Activated B cell treated with CpG ODN at 0.5 μM for 24 hours (primary cell): ENCODE measurements around the gene KCNJ2. TPM values are rescaled to one million over a fixed set of nuclear protein-coding genes. Genes with fewer than 3 reads are reported as not detected.

Source experiments
- ATAC-seq: fragments of 200-7000 bp; cut with Tn5 transposase; one replicate; pipeline ENCODE4 v1.10.0; 2021; ENCODE audit warnings: low read depth, mild to moderate bottlenecking, moderate library complexity
- CTCF ChIA-PET: fragments of 350-600 bp; sonication (Branson Sonifier 250); formaldehyde crosslinking; loops from one replicate; lab custom pipeline; 2021; ENCODE audit warnings: antibody characterized with exemption; lab: Charles Lee
- POLR2A ChIA-PET: fragments of 350-600 bp; sonication (Branson Sonifier 250); formaldehyde crosslinking; loops from one replicate; lab custom pipeline; 2021; ENCODE audit warnings: antibody characterized with exemption; lab: Charles Lee
- DNase-seq: peaks from one replicate; pipeline ENCODE4 v3.0.0; 2022
- H3K27ac Mint-ChIP-seq: one replicate; pipeline ENCODE4 v1.8.0; 2020; ENCODE audit warnings: mixed read lengths
- H3K27me3 Mint-ChIP-seq: one replicate; pipeline ENCODE4 v1.8.0; 2021; ENCODE audit warnings: mixed read lengths
- H3K36me3 Mint-ChIP-seq: one replicate; pipeline ENCODE4 v1.8.0; 2021; ENCODE audit warnings: low read depth, mixed read lengths
- H3K4me1 Mint-ChIP-seq: one replicate; pipeline ENCODE4 v1.8.0; 2021; ENCODE audit warnings: mixed read lengths
- H3K4me3 Mint-ChIP-seq: one replicate; pipeline ENCODE4 v1.8.0; 2020; ENCODE audit warnings: mild to moderate bottlenecking, mixed read lengths
- H3K9me3 Mint-ChIP-seq: one replicate; pipeline ENCODE4 v1.8.0; 2020; ENCODE audit warnings: mixed read lengths
- CTCF ChIP-seq: fragments of 200-600 bp; IDR thresholded peaks from one replicate; pipeline ENCODE4 v1.8.0; 2022; ENCODE audit warnings: antibody characterized with exemption, mild to moderate bottlenecking
- intact Hi-C: fragments of 100-400 bp; cut with micrococcal nuclease; formaldehyde crosslinking; loops from one replicate; pipeline ENCODE4 v1.15.1; 2024
- total RNA-seq: library from RNA; stranded (reverse); gene quantifications from 2 replicates; pipeline ENCODE4 v1.2.3, GENCODE V29; 2022

KCNJ2 gene
- total RNA-seq, 1 donor from 2014 or later = 0.04 TPM

DNA sequence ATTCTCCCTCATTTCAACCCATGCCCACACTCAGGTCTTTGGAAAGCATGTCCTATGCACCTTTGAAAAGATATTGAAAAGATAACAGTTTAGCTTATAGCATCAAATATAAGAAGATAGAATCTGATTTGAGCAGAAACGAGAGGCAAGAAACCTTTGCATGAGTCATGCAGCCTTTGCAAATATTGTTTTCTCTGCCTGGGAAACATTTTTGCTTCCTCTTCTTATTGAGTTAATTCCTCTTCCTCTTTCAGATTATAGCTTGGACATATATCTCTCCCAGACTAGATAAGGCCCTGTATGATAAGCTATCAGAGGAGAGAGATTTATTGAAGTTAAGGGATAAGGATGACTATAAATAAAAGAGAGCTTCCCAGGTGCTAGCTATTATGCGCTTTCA is 46.1 kb upstream of the KCNJ2 start:
- intact Hi-C loops = no loop called here
- H3K36me3 Mint-ChIP-seq = no peaks in the 10 kb centered on the region

GRCh38 chr17:70124723-70125122 is 44.6 kb upstream of the KCNJ2 start:
- ATAC-seq (no peak), DNase-seq (no peak)
- H3K36me3 Mint-ChIP-seq = no peaks in the 10 kb centered on the region
- no peak overlapping the region for H3K4me3 Mint-ChIP-seq
- intact Hi-C loops = no loop called here
- no peaks in the 10 kb centered on the region for H3K4me1 Mint-ChIP-seq
- no peak overlapping the region for H3K27ac Mint-ChIP-seq
- H3K27me3 Mint-ChIP-seq = peaks cover 2% of the 10 kb centered on the region
- TF ChIP-seq CTCF = no peak
- ChIA-PET POLR2A (interaction anchor here (0.5 kb wide), 1 partner anchor 14 kb away, joined by 3 read pairs; no protein-coding TSS in a partner anchor), CTCF (no interaction called here)
- H3K9me3 Mint-ChIP-seq = peaks cover 3% of the 10 kb centered on the region

More for the DNA sequence above, 46.1 kb upstream of the KCNJ2 start:
- Mint-ChIP-seq H3K27me3 (peaks cover 2% of the 10 kb centered on the region), H3K4me3 (no peak overlapping the region), H3K4me1 (no peaks in the 10 kb centered on the region), H3K9me3 (peaks cover 3% of the 10 kb centered on the region), H3K27ac (no peak overlapping the region)
- ATAC-seq (no peak), DNase-seq (no peak)
- ChIA-PET POLR2A (no interaction called here), CTCF (no interaction called here)
- no peak for TF ChIP-seq CTCF

GRCh38 chr17:70127221-70127873 is 42.0 kb upstream of the KCNJ2 start:
- ChIA-PET CTCF (no interaction called here), POLR2A (no interaction called here)
- Mint-ChIP-seq H3K27ac (no peak overlapping the region), H3K4me3 (no peak overlapping the region), H3K27me3 (no peaks in the 10 kb centered on the region), H3K36me3 (no peaks in the 10 kb centered on the region), H3K4me1 (no peaks in the 10 kb centered on the region), H3K9me3 (no peaks in the 10 kb centered on the region)
- no peak for TF ChIP-seq CTCF
- ATAC-seq (no peak), DNase-seq (no peak)
- intact Hi-C loops = no loop called here

- H3K4me3 Mint-ChIP-seq = no peak overlapping the region
- H3K27ac Mint-ChIP-seq = no peak overlapping the region
- no peaks in the 10 kb centered on the region for H3K9me3 Mint-ChIP-seq
- no peaks in the 10 kb centered on the region for H3K27me3 Mint-ChIP-seq
- no peaks in the 10 kb centered on the region for H3K36me3 Mint-ChIP-seq
- DNase-seq (no peak), ATAC-seq (no peak)
- POLR2A ChIA-PET = no interaction called here
- intact Hi-C loops = no loop called here
- CTCF ChIA-PET = no interaction called here
- no peaks in the 10 kb centered on the region for H3K4me1 Mint-ChIP-seq
- TF ChIP-seq CTCF = no peak
Observed at GRCh38 chr17:70128727-70129238, 40.5 kb upstream of the KCNJ2 start.

- no peaks in the 10 kb centered on the region for H3K9me3 Mint-ChIP-seq
- POLR2A ChIA-PET = no interaction called here
- CTCF ChIA-PET = no interaction called here
- ATAC-seq = no peak
- intact Hi-C loops = no loop called here
- no peaks in the 10 kb centered on the region for H3K4me1 Mint-ChIP-seq
- TF ChIP-seq CTCF = no peak
- no peak overlapping the region for H3K27ac Mint-ChIP-seq
- H3K36me3 Mint-ChIP-seq = no peaks in the 10 kb centered on the region
- H3K4me3 Mint-ChIP-seq = no peak overlapping the region
- no peaks in the 10 kb centered on the region for H3K27me3 Mint-ChIP-seq
- no peak for DNase-seq
Observed at GRCh38 chr17:70130289-70130688, 39.0 kb upstream of the KCNJ2 start.
